Stimulated activated CD4-positive, alpha-beta T cell treated with anti-CD3 and anti-CD28 coated beads, TNF-alpha, amount 100 ng/mL, for 4 hours (primary cell): Measurements from ENCODE around the gene ROBO1.
"Not testable (repeated sequence)": the region's sequence is repeated elsewhere in the genome, so short reads cannot be mapped to it uniquely, and the experiment has no call there.

Experiments used
- DNase-seq, 3 experiments: peaks; one replicate each; pipeline ENCODE4 v3.0.0-alpha.2; 2020; ENCODE audit warnings: low read depth in 3 of 3

The ROBO1 gene

GRCh38 chr3:78912259-78912658 is 855.5 kb downstream of the ROBO1 start:
- no peak for DNase-seq

- no peak for DNase-seq
Observed at GRCh38 chr3:78911394-78911793, 856.4 kb downstream of the ROBO1 start.

GRCh38 chr3:78908236-78908635 is 859.6 kb downstream of the ROBO1 start:
- DNase-seq: no peak

GRCh38 chr3:78907367-78907766 is 860.4 kb downstream of the ROBO1 start:
- DNase-seq: no peak

- DNase-seq: no peak
Observed at GRCh38 chr3:78906930-78907329, 860.9 kb downstream of the ROBO1 start.

- DNase-seq: no peak
Observed at GRCh38 chr3:78906245-78906644, 861.6 kb downstream of the ROBO1 start.

GRCh38 chr3:78905700-78906099 is 862.1 kb downstream of the ROBO1 start:
- DNase-seq: no peak

- DNase-seq: no peak
Observed at GRCh38 chr3:78901544-78901943, 866.3 kb downstream of the ROBO1 start.

GRCh38 chr3:78900880-78901279 is 866.9 kb downstream of the ROBO1 start:
- no peak for DNase-seq

GRCh38 chr3:78900426-78900825 is 867.4 kb downstream of the ROBO1 start:
- no peak for DNase-seq

GRCh38 chr3:78895528-78895927 is 872.3 kb downstream of the ROBO1 start:
- no peak for DNase-seq

- DNase-seq: no peak
Observed at GRCh38 chr3:78894787-78895186, 873.0 kb downstream of the ROBO1 start.

GRCh38 chr3:78893161-78893560 is 874.6 kb downstream of the ROBO1 start:
- no peak for DNase-seq

- no peak for DNase-seq
Observed at GRCh38 chr3:78889348-78889747, 878.5 kb downstream of the ROBO1 start.

GRCh38 chr3:78888635-78889034 is 879.2 kb downstream of the ROBO1 start:
- no peak for DNase-seq

- DNase-seq: no peak
Observed at GRCh38 chr3:78887547-78888011, 880.2 kb downstream of the ROBO1 start.

GRCh38 chr3:78887029-78887428 is 880.8 kb downstream of the ROBO1 start:
- DNase-seq: no peak

- DNase-seq: not testable (repeated sequence)
Observed at GRCh38 chr3:78884567-78884966, 883.2 kb downstream of the ROBO1 start.

- DNase-seq: no peak
Observed at GRCh38 chr3:78882251-78882650, 885.5 kb downstream of the ROBO1 start.

- DNase-seq: no peak
Observed at GRCh38 chr3:78881501-78881900, 886.3 kb downstream of the ROBO1 start.

GRCh38 chr3:78880603-78881461 is 887.0 kb downstream of the ROBO1 start:
- no peak for DNase-seq

- no peak for DNase-seq
Observed at GRCh38 chr3:78879295-78879860, 888.4 kb downstream of the ROBO1 start.

GRCh38 chr3:78878789-78879188 is 889.0 kb downstream of the ROBO1 start:
- DNase-seq: no peak
